ENCODE data around the gene ALCAM.

ALCAM gene

GRCh38 chr3:105564546-105565288, 198.0 kb downstream of the ALCAM start:
- no peak for DNase-seq (ENCODE audit: low spot score)
- no peak for TF ChIP-seq CTCF (IDR thresholded peaks at IDR 0.05; ENCODE audit: extremely low read depth, missing control alignments)

- TF ChIP-seq CTCF (IDR thresholded peaks at IDR 0.05; ENCODE audit: extremely low read depth, missing control alignments) = no peak
Measured at GRCh38 chr3:105571005-105571404, 204.3 kb downstream of the ALCAM start.

GRCh38 chr3:105572501-105572900, 205.8 kb downstream of the ALCAM start:
- DNase-seq (ENCODE audit: low spot score) = no peak
- TF ChIP-seq CTCF (IDR thresholded peaks at IDR 0.05; ENCODE audit: extremely low read depth, missing control alignments) = no peak

More at GRCh38 chr3:105571005-105571404, 204.3 kb downstream of the ALCAM start:
- DNase-seq (ENCODE audit: low spot score) = no peak

DNA sequence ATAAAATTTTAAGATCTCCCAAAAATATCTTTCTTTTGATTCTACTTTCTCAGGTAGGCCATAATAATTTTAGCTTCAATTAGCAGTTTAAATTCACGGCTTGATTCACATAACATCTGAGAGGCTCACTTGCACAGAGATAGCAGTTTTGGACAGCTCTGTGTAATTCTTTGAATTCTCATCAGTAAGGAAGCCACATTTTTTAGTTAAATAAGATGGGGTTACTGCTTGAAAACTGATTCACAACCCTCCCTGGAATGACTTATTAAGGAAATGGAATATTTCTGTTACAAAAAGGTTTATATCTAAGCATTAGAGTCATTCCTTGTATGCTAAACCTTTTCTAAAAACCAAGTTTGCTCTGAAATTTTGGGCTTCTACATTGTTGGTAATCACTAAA, 212.7 kb downstream of the ALCAM start:
- TF ChIP-seq CTCF (IDR thresholded peaks at IDR 0.05; ENCODE audit: extremely low read depth, missing control alignments) = no peak
- DNase-seq (ENCODE audit: low spot score) = no peak

- no peak for DNase-seq (ENCODE audit: low spot score)
- no peak for TF ChIP-seq CTCF (IDR thresholded peaks at IDR 0.05; ENCODE audit: extremely low read depth, missing control alignments)
Measured at GRCh38 chr3:105580296-105580965, 213.7 kb downstream of the ALCAM start.

- no peak for TF ChIP-seq CTCF (IDR thresholded peaks at IDR 0.05; ENCODE audit: extremely low read depth, missing control alignments)
- no peak for DNase-seq (ENCODE audit: low spot score)
Measured at GRCh38 chr3:105582015-105582414, 215.3 kb downstream of the ALCAM start.

- TF ChIP-seq CTCF (IDR thresholded peaks at IDR 0.05; ENCODE audit: extremely low read depth, missing control alignments) = no peak
- DNase-seq (ENCODE audit: low spot score) = peak; percentile 4
Measured at GRCh38 chr3:105584003-105584790, 217.5 kb downstream of the ALCAM start.

Measured in GM20000 (cell line).